C4-2B (cell line): ENCODE measurements around the gene ST7.
"Not testable (repeated sequence)": the region's sequence is repeated elsewhere in the genome, so short reads cannot be mapped to it uniquely, and the experiment has no call there.

Experiments used
- ZFX ChIP-seq: fragments of 450-650 bp; IDR thresholded peaks from 2 replicates; pipeline ENCODE4 v1.6.1; 2017
- TF ChIP-seq, protein P1 (sequence below): fragments of 450-650 bp; conservative IDR thresholded peaks from 2 replicates; pipeline ENCODE4 v1.5.1; 2017; ENCODE audit warnings: mild to moderate bottlenecking

- TF ChIP-seq, protein P1, sequence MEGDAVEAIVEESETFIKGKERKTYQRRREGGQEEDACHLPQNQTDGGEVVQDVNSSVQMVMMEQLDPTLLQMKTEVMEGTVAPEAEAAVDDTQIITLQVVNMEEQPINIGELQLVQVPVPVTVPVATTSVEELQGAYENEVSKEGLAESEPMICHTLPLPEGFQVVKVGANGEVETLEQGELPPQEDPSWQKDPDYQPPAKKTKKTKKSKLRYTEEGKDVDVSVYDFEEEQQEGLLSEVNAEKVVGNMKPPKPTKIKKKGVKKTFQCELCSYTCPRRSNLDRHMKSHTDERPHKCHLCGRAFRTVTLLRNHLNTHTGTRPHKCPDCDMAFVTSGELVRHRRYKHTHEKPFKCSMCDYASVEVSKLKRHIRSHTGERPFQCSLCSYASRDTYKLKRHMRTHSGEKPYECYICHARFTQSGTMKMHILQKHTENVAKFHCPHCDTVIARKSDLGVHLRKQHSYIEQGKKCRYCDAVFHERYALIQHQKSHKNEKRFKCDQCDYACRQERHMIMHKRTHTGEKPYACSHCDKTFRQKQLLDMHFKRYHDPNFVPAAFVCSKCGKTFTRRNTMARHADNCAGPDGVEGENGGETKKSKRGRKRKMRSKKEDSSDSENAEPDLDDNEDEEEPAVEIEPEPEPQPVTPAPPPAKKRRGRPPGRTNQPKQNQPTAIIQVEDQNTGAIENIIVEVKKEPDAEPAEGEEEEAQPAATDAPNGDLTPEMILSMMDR = not testable (repeated sequence)
- TF ChIP-seq ZFX = not testable (repeated sequence)
Measured at GRCh38 chr7:116975024-116975423, 21.7 kb downstream of the ST7 start.
